IPS DF 4.7 (cell line): ENCODE measurements around the gene ATP2A1.
"Not testable (repeated sequence)": the region's sequence is repeated elsewhere in the genome, so short reads cannot be mapped to it uniquely, and the experiment has no call there.

Experiments used
- DNase-seq: peaks from one replicate; pipeline ENCODE4 v3.0.0-alpha.2; 2013; ENCODE audit warnings: low spot score; ENCODE audit errors: extremely low read depth

Gene ATP2A1

DNA sequence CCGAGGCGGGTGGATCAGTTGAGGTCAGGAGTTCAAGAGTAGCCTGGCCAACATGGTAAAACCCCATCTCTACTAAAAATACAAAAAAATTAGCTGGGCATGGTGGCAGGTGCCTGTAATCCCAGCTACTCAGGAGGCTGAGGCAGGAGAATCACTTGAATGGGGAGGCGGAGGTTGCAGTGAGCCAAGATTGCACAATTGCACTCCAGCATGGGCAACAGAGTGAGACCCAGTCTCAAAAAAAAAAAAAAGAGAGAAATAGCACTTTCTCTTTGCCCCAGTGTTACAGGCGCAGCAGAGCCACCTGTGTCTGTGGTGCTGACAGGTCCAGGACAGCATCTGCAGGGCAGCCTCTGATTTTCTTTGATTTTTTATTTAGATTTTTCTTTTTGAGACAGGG is 3.3 kb downstream of the ATP2A1 start:
- not testable (repeated sequence) for DNase-seq

DNA sequence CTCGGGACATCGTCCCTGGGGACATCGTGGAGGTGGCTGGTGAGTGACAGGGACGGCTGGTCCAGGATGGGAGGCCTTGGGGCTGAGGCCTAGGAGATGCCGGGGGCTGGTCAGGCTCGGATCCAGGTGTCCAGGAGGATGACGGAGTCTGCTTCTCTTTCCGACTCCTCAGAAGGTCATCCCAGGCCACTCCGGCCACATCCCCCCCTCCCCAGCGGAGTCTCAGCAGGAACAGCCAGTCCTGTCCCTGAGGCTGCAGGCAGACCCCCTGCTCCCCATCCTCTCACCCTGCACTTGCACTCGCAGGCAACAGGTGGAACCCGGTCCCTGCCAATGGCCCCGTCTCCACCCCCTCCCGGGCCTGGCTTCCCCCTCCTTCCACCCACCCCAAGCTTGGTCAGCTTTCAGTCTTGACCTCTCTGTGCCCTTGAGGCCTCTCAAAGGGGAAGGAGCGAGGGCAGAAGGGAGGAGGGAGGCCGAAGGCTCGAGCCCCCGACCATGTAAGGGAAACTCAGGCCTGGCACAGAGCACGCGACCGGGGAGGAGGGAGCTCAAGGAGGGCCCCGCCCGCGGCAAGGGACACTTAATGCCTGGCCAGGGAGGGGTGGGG is 4.4 kb downstream of the ATP2A1 start:
- DNase-seq: no peak

DNA sequence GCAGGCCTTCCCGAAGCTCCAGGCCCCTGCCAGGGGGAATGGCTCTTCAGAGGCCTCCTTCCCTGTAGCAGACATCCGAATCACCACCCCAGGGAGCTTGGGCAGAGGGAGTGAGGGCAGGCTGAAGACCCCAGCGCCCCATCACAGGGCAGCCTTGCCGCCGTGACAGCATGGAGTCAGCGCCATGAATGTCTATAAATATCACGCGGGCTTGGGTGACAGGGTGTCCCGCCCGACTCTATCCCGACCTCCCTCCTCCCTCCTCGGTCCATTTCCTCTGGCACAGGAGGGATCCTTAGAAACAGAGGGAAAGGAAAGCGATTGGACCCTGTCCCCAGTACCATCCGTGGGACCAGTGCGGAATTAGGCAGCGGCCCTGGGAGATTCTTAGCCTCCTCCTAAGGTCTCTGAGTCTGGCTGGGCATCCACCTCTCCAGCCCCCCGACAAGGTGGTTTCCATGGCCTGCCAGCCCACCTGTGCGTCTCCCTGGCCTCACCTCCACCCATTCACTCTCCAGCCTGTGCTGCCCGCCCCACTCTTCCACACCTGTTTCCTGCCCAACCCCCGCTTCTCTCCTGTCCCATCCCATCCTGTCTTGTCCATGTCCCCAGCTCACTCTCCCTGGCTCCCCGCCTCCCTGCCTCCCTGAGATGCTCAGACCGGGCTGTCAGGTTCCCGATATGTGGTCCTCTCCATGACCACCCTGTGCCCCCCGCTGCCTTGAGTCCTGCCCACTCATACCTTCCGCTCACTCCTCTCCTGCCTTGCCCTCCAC is 5.1 kb downstream of the ATP2A1 start:
- no peak for DNase-seq

DNA sequence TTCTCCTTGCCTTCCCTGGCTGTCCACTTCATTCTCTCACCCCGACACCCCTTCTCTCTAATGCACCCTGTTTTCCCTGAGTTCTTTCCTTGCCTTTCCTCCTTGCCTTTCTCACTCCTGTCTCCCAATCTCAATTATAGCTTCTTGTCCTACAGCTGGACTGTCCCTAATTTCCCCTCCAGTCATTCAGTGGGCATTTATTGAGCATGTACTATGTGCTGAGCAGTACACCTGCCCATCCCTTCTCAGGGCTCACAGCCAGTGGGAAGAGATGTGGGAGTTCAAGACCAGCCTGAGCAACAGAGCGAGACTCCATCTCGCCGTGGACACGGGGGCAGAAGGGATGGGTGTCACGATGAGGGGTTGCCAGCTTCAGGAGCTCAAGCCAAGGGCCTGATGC is 5.8 kb downstream of the ATP2A1 start:
- DNase-seq: no peak

DNA sequence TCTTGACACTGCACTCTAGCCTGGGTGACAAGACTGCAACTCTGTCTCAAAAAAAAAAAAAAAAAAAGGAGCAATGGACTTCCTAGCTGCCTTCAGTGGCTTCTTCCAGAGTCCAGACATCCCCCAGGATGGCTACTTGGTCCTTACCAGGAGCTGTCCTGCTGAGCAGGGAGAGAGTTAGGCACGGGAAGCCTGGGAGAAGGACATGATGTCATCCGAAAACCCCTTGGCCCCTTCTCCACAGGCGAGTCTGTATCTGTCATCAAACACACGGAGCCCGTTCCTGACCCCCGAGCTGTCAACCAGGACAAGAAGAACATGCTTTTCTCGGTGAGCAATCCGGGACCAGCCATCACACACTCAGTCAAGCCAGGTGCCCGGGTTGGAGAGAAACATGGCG is 8.7 kb downstream of the ATP2A1 start:
- no peak for DNase-seq

GRCh38 chr16:28890355-28890754 is 12.1 kb downstream of the ATP2A1 start:
- DNase-seq: not testable (repeated sequence)

GRCh38 chr16:28891964-28892890 is 13.9 kb downstream of the ATP2A1 start:
- no peak for DNase-seq

- DNase-seq: no peak
Measured at GRCh38 chr16:28893291-28893690, 15.0 kb downstream of the ATP2A1 start.

- no peak for DNase-seq
Measured at GRCh38 chr16:28895609-28896008, 17.3 kb downstream of the ATP2A1 start.

- no peak for DNase-seq
Measured at GRCh38 chr16:28897826-28898225, 19.5 kb downstream of the ATP2A1 start.

DNA sequence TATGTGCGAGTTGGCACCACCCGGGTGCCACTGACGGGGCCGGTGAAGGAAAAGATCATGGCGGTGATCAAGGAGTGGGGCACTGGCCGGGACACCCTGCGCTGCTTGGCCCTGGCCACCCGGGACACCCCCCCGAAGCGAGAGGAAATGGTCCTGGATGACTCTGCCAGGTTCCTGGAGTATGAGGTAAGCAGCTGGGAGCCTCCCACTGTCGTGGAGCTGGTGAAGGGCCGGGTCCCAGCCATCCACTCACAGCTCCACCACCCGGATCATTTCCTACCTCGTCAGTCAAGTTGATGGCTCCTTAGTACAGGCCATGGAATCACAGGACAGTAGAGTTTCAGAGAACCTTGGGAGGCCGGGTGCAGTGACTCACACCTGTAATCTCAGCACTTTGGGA is 20.0 kb downstream of the ATP2A1 start:
- DNase-seq: no peak

GRCh38 chr16:28898942-28899341 is 20.7 kb downstream of the ATP2A1 start:
- DNase-seq: no peak

DNA sequence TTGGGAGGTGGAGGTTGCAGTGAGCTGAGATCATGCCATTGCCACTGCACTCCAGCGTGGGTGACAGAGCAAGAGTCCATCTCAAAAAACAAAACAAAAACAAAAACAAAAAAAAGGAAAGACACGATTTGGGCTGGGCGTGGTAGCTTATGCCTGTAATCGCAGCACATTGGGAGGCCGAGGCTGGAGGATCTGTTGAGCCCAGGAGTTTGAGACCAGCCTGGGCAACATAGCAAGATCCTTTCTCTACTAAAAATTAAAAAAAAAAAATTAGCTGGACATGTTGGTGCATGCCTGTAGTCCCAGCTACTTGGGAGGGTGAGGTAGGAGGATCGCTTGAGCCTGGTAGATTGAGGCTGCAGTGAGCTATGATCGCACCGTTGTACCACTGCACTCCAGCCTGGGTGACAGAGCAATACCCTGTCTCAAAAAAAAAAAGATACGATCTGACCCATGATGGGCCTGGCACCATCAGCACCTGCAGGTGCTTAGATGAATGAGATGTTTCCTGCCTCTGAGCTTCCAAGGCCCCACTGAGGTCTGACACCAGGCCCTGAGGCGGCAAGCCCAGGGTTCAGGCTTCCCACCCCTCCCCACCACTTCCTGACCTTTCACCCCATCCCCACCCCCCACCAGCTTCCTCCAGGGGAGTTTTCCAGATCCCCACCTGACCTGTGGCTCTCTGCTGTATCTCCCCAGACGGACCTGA is 21.7 kb downstream of the ATP2A1 start:
- no peak for DNase-seq

DNA sequence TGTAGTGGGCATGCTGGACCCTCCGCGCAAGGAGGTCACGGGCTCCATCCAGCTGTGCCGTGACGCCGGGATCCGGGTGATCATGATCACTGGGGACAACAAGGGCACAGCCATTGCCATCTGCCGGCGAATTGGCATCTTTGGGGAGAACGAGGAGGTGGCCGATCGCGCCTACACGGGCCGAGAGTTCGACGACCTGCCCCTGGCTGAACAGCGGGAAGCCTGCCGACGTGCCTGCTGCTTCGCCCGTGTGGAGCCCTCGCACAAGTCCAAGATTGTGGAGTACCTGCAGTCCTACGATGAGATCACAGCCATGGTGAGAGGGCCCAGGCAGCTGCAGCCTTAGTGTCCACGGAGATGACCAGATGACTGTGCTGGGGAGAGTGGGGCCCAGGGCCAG is 22.3 kb downstream of the ATP2A1 start:
- DNase-seq: no peak

- DNase-seq: no peak
Measured at GRCh38 chr16:28901862-28902261, 23.6 kb downstream of the ATP2A1 start.

DNA sequence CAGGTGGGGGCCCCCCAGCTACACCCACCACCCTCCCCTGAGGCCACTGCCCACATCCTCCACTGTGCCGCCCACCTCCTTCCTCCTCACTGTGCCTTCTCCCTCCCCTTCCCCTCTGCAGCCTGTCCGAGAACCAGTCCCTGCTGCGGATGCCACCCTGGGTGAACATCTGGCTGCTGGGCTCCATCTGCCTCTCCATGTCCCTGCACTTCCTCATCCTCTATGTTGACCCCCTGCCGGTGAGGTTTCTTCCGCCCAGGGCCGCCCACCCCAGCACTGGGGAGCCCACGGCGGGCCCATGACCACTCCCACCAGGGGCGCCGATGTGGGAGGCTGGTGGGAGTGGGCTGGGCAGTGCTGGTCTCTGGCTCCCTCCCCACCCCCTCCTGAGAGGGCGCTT is 24.6 kb downstream of the ATP2A1 start:
- DNase-seq: no peak

GRCh38 chr16:28903344-28904042 is 25.2 kb downstream of the ATP2A1 start:
- no peak for DNase-seq

- DNase-seq: no peak
Measured at GRCh38 chr16:28904363-28904762, 26.1 kb downstream of the ATP2A1 start.

DNA sequence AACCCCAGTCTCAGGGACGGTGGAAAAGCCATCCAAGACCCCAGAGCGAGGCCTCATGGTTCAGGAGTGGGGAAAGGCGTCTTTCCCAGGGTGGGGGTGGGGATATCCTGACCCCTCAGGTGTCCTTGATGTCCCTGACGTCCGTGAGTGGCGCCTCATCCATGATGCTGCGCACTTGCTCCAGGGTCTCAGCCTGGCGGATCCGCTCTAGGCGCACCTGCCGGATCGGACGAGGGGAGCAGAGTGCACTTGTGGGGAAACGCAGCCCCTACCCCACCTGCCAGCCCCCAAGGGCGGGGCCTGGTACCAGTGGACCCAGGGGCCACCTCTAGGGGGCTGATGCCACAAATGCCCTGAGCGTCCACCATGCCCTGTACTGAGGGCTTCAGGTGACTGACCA is 26.5 kb downstream of the ATP2A1 start:
- no peak for DNase-seq

- DNase-seq: no peak
Measured at GRCh38 chr16:28905229-28905754, 27.0 kb downstream of the ATP2A1 start.
